C4-2B (cell line): ENCODE data around the gene CCSER2.

Experiments used
- ZFX ChIP-seq: fragments of 450-650 bp; IDR thresholded peaks from 2 replicates; pipeline ENCODE4 v1.6.1; 2017
- TF ChIP-seq, protein P1 (sequence below): fragments of 450-650 bp; conservative IDR thresholded peaks from 2 replicates; pipeline ENCODE4 v1.5.1; 2017; ENCODE audit warnings: mild to moderate bottlenecking

DNA sequence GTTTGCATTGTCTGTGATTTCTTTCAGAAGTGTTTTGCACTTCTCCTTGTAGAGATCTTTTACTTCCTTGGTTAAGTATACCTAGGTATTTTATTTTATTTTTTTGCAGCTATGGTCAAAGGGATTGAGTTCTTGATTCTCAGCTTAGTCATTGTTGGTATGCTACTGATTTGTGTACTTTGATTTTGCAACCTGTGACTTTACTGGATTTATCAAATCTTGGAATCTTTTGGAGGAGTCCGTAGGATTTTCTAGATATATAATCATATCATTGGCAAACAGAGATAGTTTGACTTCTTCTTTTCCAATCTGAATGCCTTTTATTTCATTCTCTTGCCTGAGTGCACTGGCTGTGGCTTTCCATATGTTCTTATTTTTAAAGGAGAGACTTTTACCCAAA lies 41.9 kb downstream of the CCSER2 start:
- TF ChIP-seq, protein P1, sequence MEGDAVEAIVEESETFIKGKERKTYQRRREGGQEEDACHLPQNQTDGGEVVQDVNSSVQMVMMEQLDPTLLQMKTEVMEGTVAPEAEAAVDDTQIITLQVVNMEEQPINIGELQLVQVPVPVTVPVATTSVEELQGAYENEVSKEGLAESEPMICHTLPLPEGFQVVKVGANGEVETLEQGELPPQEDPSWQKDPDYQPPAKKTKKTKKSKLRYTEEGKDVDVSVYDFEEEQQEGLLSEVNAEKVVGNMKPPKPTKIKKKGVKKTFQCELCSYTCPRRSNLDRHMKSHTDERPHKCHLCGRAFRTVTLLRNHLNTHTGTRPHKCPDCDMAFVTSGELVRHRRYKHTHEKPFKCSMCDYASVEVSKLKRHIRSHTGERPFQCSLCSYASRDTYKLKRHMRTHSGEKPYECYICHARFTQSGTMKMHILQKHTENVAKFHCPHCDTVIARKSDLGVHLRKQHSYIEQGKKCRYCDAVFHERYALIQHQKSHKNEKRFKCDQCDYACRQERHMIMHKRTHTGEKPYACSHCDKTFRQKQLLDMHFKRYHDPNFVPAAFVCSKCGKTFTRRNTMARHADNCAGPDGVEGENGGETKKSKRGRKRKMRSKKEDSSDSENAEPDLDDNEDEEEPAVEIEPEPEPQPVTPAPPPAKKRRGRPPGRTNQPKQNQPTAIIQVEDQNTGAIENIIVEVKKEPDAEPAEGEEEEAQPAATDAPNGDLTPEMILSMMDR = no peak
- TF ChIP-seq ZFX = no peak
